ENCODE data around the gene OGFOD3.

DNA sequence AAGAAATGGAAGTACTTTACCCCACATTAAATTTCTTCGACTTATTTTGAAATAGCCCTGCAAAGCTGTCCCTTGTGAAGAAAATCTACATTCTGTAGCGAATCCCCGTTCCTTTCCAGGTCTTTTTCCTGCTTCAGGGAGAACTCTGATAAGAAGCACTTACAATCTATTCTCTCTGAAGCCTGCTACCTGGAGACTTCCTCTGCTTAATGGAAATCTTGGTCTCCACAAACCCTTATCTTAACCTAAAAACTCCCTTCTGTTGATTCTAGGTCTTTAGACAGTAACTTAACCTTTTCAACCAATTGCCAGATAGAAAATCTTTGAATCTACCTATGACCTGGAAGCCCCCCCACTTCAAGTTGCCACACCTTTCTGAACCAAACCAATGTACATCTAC is 33.8 kb upstream of the OGFOD3 start:
- no peak for TF ChIP-seq POLR2A (IDR thresholded peaks at IDR 0.05)
- no peak for TF ChIP-seq CTCF (IDR thresholded peaks at IDR 0.05 in 4 of 5, conservative IDR thresholded peaks at IDR 0.05 in 1 of 5)

Measured in gastrocnemius medialis (tissue), 4 donors.